ENCODE measurements around the gene HCN2. TPM values are rescaled to one million over a fixed set of nuclear protein-coding genes. Genes with fewer than 3 reads are reported as not detected.
"Not testable (repeated sequence)": the region's sequence is repeated elsewhere in the genome, so short reads cannot be mapped to it uniquely, and the experiment has no call there.

Gene HCN2
- polyA plus RNA-seq, 4 donors = 0.19 to 0.58 TPM; not detected in 2

DNA sequence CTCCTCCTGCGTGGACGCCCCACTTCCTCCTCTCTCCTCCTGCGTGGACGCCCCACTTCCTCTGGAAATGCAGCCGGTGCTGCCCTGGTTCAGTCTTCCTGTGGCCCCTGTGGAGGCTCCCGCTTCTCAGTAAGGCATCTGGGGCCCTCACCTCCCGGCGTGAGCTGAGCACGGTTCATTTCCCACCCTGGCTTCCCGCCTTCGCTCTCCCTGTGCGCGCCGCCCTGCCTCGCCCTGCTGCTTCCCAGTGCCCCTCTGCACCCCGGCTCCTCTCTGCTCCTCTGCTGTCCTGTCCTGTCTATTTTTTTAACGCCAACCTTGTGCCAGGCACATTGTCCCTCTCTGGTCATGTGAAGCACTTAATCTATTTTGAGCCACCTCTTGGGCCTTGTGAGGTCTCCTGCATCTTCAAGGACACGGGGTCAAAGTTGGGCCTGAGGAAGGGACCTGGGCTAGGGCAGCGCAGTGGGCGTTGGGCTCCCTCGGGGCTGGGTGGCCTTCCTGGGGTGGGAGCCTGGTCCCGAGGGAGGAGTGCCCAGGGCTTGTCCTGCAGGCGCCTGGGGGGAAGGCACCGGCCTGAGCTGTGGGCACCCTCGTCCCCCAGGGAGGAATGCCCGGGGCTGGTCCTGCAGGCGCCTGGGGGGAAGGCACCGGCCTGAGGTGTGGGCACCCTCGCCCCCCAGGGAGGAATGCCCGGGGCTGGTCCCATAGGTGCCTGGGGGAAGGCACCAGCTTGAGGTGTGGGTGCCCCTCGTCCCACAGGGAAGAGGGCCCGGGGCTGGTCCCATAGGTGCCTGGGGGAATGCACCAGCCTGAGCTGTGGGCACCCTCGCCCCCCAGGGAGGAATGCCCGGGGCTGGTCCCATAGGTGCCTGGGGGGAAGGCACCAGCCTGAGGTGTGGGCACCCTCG, 13.0 kb downstream of the HCN2 start:
- no peak overlapping the region for H3K4me3 ChIP-seq (ENCODE audit: low read depth in 1 of 3, low read length in 3 of 3)
- no peak overlapping the region for H3K27ac ChIP-seq (ENCODE audit: low read depth in 1 of 3, low read length in 2 of 3)
- H3K4me1 ChIP-seq (ENCODE audit: control insufficient read depth in 3 of 3, insufficient read depth in 2 of 3, low read depth in 1 of 3, low read length in 2 of 3) = no peaks in the 10 kb centered on the region
- DNase-seq = no peak
- no peaks in the 10 kb centered on the region for H3K27me3 ChIP-seq (ENCODE audit: control insufficient read depth in 3 of 3, insufficient read depth in 3 of 3, low read length in 3 of 3)
- H3K9me3 ChIP-seq (ENCODE audit: control insufficient read depth in 2 of 2, insufficient read depth in 1 of 2, low read depth in 1 of 2, low read length in 1 of 2) = peaks cover 0 to 3% of the 10 kb centered on the region in 2 donors
- H3K36me3 ChIP-seq (ENCODE audit: control insufficient read depth in 3 of 3, insufficient read depth in 2 of 3, low read depth in 1 of 3, low read length in 3 of 3) = no peaks in the 10 kb centered on the region
- FAIRE-seq = no peak
- 67 to 81% (median 76%) methylated on average over 32 to 35 of the region's 35 CpGs for WGBS, 3 donors

DNA sequence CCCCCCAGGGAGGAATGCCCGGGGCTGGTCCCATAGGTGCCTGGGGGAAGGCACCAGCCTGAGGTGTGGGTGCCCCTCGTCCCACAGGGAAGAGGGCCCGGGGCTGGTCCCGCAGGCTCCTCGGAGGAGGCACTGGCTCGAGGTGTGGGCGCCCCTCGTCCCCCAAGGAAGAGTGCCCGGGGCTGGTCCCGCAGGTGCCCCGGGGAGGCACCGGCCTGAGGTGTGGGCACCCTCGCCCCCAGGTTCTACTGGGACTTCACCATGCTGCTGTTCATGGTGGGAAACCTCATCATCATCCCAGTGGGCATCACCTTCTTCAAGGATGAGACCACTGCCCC, 13.6 kb downstream of the HCN2 start:
- DNase-seq; H3K36me3 ChIP-seq (ENCODE audit: control insufficient read depth in 3 of 3, insufficient read depth in 2 of 3, low read depth in 1 of 3, low read length in 3 of 3); H3K4me1 ChIP-seq (ENCODE audit: control insufficient read depth in 3 of 3, insufficient read depth in 2 of 3, low read depth in 1 of 3, low read length in 2 of 3); H3K27me3 ChIP-seq (ENCODE audit: control insufficient read depth in 3 of 3, insufficient read depth in 3 of 3, low read length in 3 of 3); H3K27ac ChIP-seq (ENCODE audit: low read depth in 1 of 3, low read length in 2 of 3); FAIRE-seq; H3K9me3 ChIP-seq (ENCODE audit: control insufficient read depth in 2 of 2, insufficient read depth in 1 of 2, low read depth in 1 of 2, low read length in 1 of 2); H3K4me3 ChIP-seq (ENCODE audit: low read depth in 1 of 3, low read length in 3 of 3): not testable (repeated sequence)
- WGBS, 3 donors = 79 to 92% (median 86%) methylated on average over 13 of the region's 13 CpGs

DNA sequence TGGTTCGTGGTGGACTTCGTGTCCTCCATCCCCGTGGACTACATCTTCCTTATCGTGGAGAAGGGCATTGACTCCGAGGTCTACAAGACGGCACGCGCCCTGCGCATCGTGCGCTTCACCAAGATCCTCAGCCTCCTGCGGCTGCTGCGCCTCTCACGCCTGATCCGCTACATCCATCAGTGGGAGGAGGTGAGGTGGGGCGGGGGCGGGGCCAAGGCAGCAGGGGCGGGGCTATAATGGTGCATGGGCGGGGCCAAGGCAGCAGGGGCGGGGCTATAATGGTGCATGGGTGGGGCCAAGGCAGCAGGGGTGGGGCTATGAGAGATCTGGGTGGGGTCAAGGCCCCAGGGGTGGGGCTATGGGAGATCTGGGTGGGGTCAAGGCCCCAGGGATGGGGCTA, 14.1 kb downstream of the HCN2 start:
- not testable (repeated sequence) for FAIRE-seq; H3K36me3 ChIP-seq (ENCODE audit: control insufficient read depth in 3 of 3, insufficient read depth in 2 of 3, low read depth in 1 of 3, low read length in 3 of 3); H3K27me3 ChIP-seq (ENCODE audit: control insufficient read depth in 3 of 3, insufficient read depth in 3 of 3, low read length in 3 of 3); H3K4me1 ChIP-seq (ENCODE audit: control insufficient read depth in 3 of 3, insufficient read depth in 2 of 3, low read depth in 1 of 3, low read length in 2 of 3); H3K4me3 ChIP-seq (ENCODE audit: low read depth in 1 of 3, low read length in 3 of 3); H3K27ac ChIP-seq (ENCODE audit: low read depth in 1 of 3, low read length in 2 of 3); H3K9me3 ChIP-seq (ENCODE audit: control insufficient read depth in 2 of 2, insufficient read depth in 1 of 2, low read depth in 1 of 2, low read length in 1 of 2); DNase-seq
- 83 to 90% (median 90%) methylated on average over 20 of the region's 20 CpGs for WGBS, 3 donors

DNA sequence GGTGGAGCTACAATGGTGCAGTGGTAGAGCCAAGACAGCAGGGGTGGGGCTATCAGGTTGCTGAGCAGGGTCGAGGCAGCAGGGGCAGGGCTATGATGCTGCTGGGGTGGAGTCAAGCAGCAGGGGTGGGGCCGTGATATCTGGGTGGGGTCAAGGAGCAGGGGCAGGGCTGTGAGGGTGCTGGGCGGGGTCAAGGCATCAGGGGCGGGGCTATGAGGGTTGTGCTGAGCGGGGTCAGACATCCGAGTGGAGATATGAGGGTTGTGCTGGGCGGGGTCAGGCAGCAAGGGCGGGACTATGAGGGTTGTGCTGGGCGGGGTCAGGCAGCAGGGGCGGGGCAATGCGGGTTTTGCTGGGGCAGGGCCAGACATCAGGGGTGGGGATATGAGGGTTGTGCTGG, 14.7 kb downstream of the HCN2 start:
- DNase-seq = no peak
- FAIRE-seq = no peak
- Histone ChIP-seq H3K9me3 (ENCODE audit: control insufficient read depth in 2 of 2, insufficient read depth in 1 of 2, low read depth in 1 of 2, low read length in 1 of 2) (peaks cover 0 to 3% of the 10 kb centered on the region in 2 donors), H3K4me1 (ENCODE audit: control insufficient read depth in 3 of 3, insufficient read depth in 2 of 3, low read depth in 1 of 3, low read length in 2 of 3) (no peaks in the 10 kb centered on the region), H3K36me3 (ENCODE audit: control insufficient read depth in 3 of 3, insufficient read depth in 2 of 3, low read depth in 1 of 3, low read length in 3 of 3) (no peaks in the 10 kb centered on the region), H3K4me3 (ENCODE audit: low read depth in 1 of 3, low read length in 3 of 3) (no peak overlapping the region), H3K27ac (ENCODE audit: low read depth in 1 of 3, low read length in 2 of 3) (no peak overlapping the region), H3K27me3 (ENCODE audit: control insufficient read depth in 3 of 3, insufficient read depth in 3 of 3, low read length in 3 of 3) (no peaks in the 10 kb centered on the region)
- 47 to 79% (median 60%) methylated on average over 8 to 11 of the region's 11 CpGs for WGBS, 3 donors

DNA sequence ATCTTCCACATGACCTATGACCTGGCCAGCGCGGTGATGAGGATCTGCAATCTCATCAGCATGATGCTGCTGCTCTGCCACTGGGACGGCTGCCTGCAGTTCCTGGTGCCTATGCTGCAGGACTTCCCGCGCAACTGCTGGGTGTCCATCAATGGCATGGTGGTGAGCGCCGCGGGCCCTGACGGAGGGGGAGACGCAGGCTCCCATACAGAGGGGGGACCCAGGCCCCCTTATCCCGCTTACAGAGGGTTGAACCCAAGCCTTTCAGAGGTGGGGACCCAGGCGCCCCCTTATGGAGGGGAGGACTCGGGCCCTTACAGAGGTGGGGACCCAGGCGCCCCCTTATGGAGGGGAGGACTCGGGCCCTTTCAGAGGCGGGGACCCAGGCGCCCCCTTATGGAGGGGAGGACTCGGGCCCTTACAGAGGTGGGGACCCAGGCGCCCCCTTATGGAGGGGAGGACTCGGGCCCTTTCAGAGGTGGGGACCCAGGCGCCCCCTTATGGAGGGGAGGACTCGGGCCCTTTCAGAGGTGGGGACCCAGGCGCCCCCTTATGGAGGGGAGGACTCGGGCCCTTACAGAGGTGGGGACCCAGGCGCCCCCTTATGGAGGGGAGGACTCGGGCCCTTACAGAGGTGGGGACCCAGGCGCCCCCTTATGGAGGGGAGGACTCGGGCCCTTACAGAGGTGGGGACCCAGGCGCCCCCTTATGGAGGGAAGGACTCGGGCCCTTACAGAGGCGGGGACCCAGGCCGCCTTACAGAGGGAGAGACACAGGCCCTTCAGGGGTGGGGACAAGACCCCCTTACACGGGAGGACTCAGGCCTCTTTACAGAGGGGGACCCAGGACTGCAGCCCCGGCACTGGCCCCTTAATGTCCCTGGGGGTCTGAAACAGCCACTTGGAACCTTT, 15.6 kb downstream of the HCN2 start:
- not testable (repeated sequence) for H3K4me3 ChIP-seq (ENCODE audit: low read depth in 1 of 3, low read length in 3 of 3); H3K9me3 ChIP-seq (ENCODE audit: control insufficient read depth in 2 of 2, insufficient read depth in 1 of 2, low read depth in 1 of 2, low read length in 1 of 2); H3K4me1 ChIP-seq (ENCODE audit: control insufficient read depth in 3 of 3, insufficient read depth in 2 of 3, low read depth in 1 of 3, low read length in 2 of 3); H3K36me3 ChIP-seq (ENCODE audit: control insufficient read depth in 3 of 3, insufficient read depth in 2 of 3, low read depth in 1 of 3, low read length in 3 of 3); FAIRE-seq; DNase-seq; H3K27me3 ChIP-seq (ENCODE audit: control insufficient read depth in 3 of 3, insufficient read depth in 3 of 3, low read length in 3 of 3); H3K27ac ChIP-seq (ENCODE audit: low read depth in 1 of 3, low read length in 2 of 3)
- 68 to 78% (median 76%) methylated on average over 18 to 29 of the region's 34 CpGs for WGBS, 3 donors

DNA sequence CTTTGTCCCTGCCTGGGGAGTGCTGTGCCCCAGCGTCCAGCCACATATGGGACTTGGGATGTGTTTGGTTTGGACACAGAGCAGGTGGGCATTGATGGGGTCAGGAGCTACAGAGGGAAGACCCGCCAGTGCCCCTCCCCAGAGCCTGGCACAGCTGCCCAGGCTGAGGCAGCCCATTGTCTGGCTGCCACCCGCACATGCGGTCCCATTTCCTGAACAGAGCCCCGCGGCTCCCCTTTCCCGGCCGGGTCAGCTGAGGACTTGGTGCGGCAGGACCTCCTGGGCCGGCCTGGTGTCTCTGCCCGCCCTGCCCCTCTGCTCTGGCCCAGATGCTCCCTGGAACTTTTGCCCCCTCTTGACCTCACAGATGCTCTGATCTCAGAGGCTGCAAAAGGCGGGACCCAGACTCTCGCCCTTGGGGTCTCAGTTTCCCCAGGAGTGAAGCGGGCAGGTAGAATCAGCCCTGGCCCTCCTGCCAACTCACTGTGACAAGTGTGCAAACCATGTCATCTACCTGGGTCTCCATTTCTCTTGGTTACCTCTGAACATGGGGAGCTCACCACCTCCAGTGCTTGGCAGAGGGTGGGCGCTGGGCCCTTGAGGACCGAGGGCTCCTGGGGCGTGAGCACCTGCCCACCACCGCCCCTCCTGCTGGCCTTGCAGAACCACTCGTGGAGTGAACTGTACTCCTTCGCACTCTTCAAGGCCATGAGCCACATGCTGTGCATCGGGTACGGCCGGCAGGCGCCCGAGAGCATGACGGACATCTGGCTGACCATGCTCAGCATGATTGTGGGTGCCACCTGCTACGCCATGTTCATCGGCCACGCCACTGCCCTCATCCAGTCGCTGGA, 17.8 kb downstream of the HCN2 start:
- 78 to 85% (median 83%) methylated on average over 27 to 30 of the region's 30 CpGs for WGBS, 3 donors
- Histone ChIP-seq H3K27me3 (ENCODE audit: control insufficient read depth in 3 of 3, insufficient read depth in 3 of 3, low read length in 3 of 3) (no peaks in the 10 kb centered on the region), H3K4me3 (ENCODE audit: low read depth in 1 of 3, low read length in 3 of 3) (no peak overlapping the region), H3K4me1 (ENCODE audit: control insufficient read depth in 3 of 3, insufficient read depth in 2 of 3, low read depth in 1 of 3, low read length in 2 of 3) (peaks cover 0 to 4% (median 0%) of the 10 kb centered on the region in 3 donors), H3K27ac (ENCODE audit: low read depth in 1 of 3, low read length in 2 of 3) (no peak overlapping the region), H3K36me3 (ENCODE audit: control insufficient read depth in 3 of 3, insufficient read depth in 2 of 3, low read depth in 1 of 3, low read length in 3 of 3) (no peaks in the 10 kb centered on the region), H3K9me3 (ENCODE audit: control insufficient read depth in 2 of 2, insufficient read depth in 1 of 2, low read depth in 1 of 2, low read length in 1 of 2) (no peaks in the 10 kb centered on the region)
- DNase-seq = no peak
- no peak for FAIRE-seq

DNA sequence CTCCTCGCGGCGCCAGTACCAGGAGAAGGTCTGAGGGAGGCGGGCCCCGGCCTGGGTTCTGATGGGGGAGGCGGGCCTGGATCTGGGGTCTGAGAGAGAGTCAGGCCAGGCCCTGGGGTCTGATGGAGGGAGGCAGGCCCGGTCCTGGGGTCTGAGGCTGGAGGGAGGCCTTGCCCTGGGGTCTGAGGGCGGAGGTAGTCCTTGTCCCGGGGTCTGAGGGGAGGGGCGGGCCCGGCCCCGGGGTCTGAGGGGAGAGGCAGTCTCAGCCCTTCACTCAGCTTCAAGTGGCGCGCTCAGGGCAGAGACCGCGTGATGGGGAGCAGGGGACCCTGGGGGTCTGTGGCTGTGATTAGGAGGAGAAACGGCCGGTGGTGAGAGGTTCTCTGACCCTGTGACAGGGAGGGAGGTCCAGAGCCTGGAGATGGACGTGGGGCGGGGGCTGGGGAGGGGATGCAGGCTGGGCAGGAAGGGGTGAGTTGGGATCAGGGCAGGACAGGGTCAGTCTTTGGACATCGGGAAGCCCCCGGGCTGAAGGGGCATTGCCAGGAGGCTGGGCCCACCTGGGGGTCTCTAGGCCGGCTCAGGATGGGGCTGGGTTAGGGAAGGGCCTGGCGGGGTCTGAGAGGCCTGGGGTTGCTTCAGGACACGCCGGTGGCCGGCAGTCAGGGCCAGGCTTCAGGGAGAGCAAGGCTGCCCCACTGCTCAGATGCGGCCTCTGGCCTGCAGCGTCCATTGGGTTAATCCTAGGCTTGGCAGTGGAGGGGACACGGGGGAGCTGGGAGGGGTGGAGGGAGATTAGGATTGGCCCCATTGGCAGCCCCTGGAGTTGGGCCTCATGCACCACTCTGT, 18.7 kb downstream of the HCN2 start:
- Histone ChIP-seq H3K27ac (ENCODE audit: low read depth in 1 of 3, low read length in 2 of 3) (no peak overlapping the region), H3K36me3 (ENCODE audit: control insufficient read depth in 3 of 3, insufficient read depth in 2 of 3, low read depth in 1 of 3, low read length in 3 of 3) (no peaks in the 10 kb centered on the region), H3K9me3 (ENCODE audit: control insufficient read depth in 2 of 2, insufficient read depth in 1 of 2, low read depth in 1 of 2, low read length in 1 of 2) (no peaks in the 10 kb centered on the region), H3K4me3 (ENCODE audit: low read depth in 1 of 3, low read length in 3 of 3) (no peak overlapping the region), H3K4me1 (ENCODE audit: control insufficient read depth in 3 of 3, insufficient read depth in 2 of 3, low read depth in 1 of 3, low read length in 2 of 3) (peaks cover 0 to 4% (median 0%) of the 10 kb centered on the region in 3 donors), H3K27me3 (ENCODE audit: control insufficient read depth in 3 of 3, insufficient read depth in 3 of 3, low read length in 3 of 3) (no peaks in the 10 kb centered on the region)
- DNase-seq = no peak
- WGBS, 3 donors = 74 to 83% (median 80%) methylated on average over 27 to 30 of the region's 30 CpGs
- FAIRE-seq = no peak
